ENCODE results near the gene DNTT. TPM values are rescaled to one million over a fixed set of nuclear protein-coding genes. Genes with fewer than 3 reads are reported as not detected.

The DNTT gene
- total RNA-seq, 2 experiments from 2014 or later: 0.16 to 0.32 TPM

DNA sequence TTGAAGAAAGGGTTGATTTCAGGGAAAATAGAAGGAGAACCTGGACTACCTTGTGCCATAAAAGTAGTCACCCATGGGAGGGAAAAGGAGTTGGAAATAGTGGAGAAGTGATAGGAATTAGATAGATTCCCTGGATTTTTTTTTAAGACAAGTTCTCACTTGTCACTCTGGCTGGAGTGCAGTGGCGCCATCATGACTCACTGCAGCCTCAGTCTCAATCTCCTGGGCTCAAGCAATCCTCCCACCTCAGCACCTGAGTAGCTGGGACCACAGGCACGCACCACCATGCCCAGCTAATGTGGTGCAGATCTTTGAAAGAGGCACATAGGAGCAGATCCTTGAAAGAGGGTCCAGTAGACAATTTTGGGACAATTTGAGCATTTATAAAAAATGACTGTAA lies 23.4 kb upstream of the DNTT start:
- peak overlapping the region; percentile 72 for H2AFZ ChIP-seq (ENCODE audit: low read length)
- POLR2A ChIA-PET: interaction anchor here (0.7 to 1.2 kb wide), 6 partner anchors 10 to 586 kb away, joined by 3 to 5 read pairs (median 3); partner anchors contain the start of gene BLNK
- H3K4me1 ChIP-seq (ENCODE audit: insufficient read depth, low read length, poor library complexity, severe bottlenecking): peaks cover 83% of the 10 kb centered on the region
- TF ChIP-seq EZH2phosphoT487 (IDR thresholded peaks at IDR 0.05; ENCODE audit: borderline replicate concordance, low read depth, low read length): no peak
- H4K20me1 ChIP-seq (ENCODE audit: insufficient read depth, low read length): no peaks in the 10 kb centered on the region
- no peaks in the 10 kb centered on the region for H3K36me3 ChIP-seq (ENCODE audit: insufficient read depth, low read length)
- CTCF ChIA-PET (ENCODE audit: unreplicated experiment): no interaction called here
- no peak overlapping the region for H3K27ac ChIP-seq (ENCODE audit: low read depth, low read length, poor library complexity, severe bottlenecking)
- no peaks in the 10 kb centered on the region for H3K9me3 ChIP-seq (ENCODE audit: low read length)
- intact Hi-C loops (cut with micrococcal nuclease; ENCODE audit: unreplicated experiment): loop anchor here (10.0 kb wide), 1 partner anchor 986 kb away; the partner anchor contains the start of gene PDLIM1
- no peak for DNase-seq (ENCODE audit: low spot score)
- H3K4me3 ChIP-seq (ENCODE audit: low read depth, low read length, poor library complexity, severe bottlenecking): no peak overlapping the region
- no TSS peak for BruUV-seq (replicated peaks)
- no peaks in the 10 kb centered on the region for H3K9me2 ChIP-seq (ENCODE audit: insufficient read depth, low read length)
- H3K4me2 ChIP-seq (ENCODE audit: low read length): peak overlapping the region; percentile 67
- peaks cover 6% of the 10 kb centered on the region; the same call in 1 of the 2 replicates for H3K79me2 ChIP-seq (ENCODE audit: insufficient read depth, low read depth, low read length)

DNA sequence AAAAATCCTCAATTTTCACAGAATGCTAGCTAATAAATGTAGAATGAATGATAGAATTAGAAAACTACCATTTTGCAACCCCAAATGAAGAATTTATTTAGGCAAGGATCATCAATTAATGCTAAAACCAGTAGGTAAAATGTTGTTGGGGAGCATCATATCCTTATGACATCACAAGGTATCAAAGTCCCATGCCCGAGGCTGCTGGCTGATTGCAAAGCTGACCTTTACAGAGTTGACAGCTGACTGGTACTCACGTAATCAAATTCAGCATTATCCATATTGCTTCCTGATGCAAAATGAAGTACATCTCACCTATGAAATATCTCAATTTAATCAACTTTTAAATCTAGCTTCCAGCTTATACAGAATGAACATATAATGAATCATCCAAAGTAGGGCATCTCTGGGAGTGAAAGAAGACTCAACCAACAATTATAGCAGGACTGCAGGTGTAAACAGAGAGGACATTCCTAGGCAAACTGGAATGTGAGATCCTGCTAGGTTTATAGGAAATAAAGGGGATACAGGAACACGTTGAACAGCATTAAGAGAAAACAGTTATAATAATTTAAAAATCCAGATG lies 22.7 kb upstream of the DNTT start:
- BruUV-seq (replicated peaks): no TSS peak
- intact Hi-C loops (cut with micrococcal nuclease; ENCODE audit: unreplicated experiment): loop anchor here (10.0 kb wide), 1 partner anchor 987 kb away; the partner anchor contains the start of gene PDLIM1

DNA sequence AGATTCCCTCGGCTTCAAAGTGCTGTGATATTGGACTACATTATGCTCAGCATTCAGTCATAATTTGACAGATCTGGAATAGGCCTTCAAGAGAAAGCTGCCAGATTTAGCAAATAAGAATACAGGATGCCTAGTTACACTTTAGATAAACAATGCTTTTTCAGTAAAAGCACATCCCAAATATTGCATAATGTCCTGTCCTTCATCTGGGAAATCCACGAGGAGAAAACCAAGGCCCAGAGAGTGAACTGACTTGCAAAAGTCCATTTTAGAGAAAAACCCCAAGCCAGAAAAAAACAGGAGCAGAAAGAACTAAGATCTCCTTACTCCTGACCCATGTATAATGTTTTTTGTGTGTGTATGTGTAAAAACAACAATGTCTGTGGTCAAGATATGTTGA lies 20.9 kb upstream of the DNTT start:
- ChIA-PET POLR2A (interaction anchor here (5.5 kb wide), 1 partner anchor 11 kb away, joined by 176 read pairs; the partner anchor contains the start of gene BLNK), CTCF (ENCODE audit: unreplicated experiment) (no interaction called here)
- peaks cover 10% of the 10 kb centered on the region; the same call in 1 of the 2 replicates for H3K79me2 ChIP-seq (ENCODE audit: insufficient read depth, low read depth, low read length)
- BruUV-seq (replicated peaks): no TSS peak
- no peak overlapping the region for H3K27ac ChIP-seq (ENCODE audit: low read depth, low read length, poor library complexity, severe bottlenecking)
- no peaks in the 10 kb centered on the region for H3K9me2 ChIP-seq (ENCODE audit: insufficient read depth, low read length)
- no peak overlapping the region for H3K4me3 ChIP-seq (ENCODE audit: low read depth, low read length, poor library complexity, severe bottlenecking)
- no peak overlapping the region for H3K4me2 ChIP-seq (ENCODE audit: low read length)
- H4K20me1 ChIP-seq (ENCODE audit: insufficient read depth, low read length): no peaks in the 10 kb centered on the region
- TF ChIP-seq, protein P1, sequence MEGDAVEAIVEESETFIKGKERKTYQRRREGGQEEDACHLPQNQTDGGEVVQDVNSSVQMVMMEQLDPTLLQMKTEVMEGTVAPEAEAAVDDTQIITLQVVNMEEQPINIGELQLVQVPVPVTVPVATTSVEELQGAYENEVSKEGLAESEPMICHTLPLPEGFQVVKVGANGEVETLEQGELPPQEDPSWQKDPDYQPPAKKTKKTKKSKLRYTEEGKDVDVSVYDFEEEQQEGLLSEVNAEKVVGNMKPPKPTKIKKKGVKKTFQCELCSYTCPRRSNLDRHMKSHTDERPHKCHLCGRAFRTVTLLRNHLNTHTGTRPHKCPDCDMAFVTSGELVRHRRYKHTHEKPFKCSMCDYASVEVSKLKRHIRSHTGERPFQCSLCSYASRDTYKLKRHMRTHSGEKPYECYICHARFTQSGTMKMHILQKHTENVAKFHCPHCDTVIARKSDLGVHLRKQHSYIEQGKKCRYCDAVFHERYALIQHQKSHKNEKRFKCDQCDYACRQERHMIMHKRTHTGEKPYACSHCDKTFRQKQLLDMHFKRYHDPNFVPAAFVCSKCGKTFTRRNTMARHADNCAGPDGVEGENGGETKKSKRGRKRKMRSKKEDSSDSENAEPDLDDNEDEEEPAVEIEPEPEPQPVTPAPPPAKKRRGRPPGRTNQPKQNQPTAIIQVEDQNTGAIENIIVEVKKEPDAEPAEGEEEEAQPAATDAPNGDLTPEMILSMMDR (conservative IDR thresholded peaks at IDR 0.05; ENCODE audit: low read length): no peak
- no peak for TF ChIP-seq EZH2phosphoT487 (IDR thresholded peaks at IDR 0.05; ENCODE audit: borderline replicate concordance, low read depth, low read length)
- no peak overlapping the region; the same call in 1 of the 2 replicates for H2AFZ ChIP-seq (ENCODE audit: low read length)
- no peaks in the 10 kb centered on the region for H3K36me3 ChIP-seq (ENCODE audit: insufficient read depth, low read length)
- H3K4me1 ChIP-seq (ENCODE audit: insufficient read depth, low read length, poor library complexity, severe bottlenecking): peaks cover 81% of the 10 kb centered on the region
- intact Hi-C loops (cut with micrococcal nuclease; ENCODE audit: unreplicated experiment): loop anchor here (10.0 kb wide), 1 partner anchor 989 kb away; the partner anchor contains the start of gene PDLIM1
- H3K9me3 ChIP-seq (ENCODE audit: low read length): no peaks in the 10 kb centered on the region
- DNase-seq (ENCODE audit: low spot score): no peak

More for the DNA sequence above, 22.7 kb upstream of the DNTT start:
- Histone ChIP-seq H3K4me1 (ENCODE audit: insufficient read depth, low read length, poor library complexity, severe bottlenecking) (peaks cover 83% of the 10 kb centered on the region), H3K79me2 (ENCODE audit: insufficient read depth, low read depth, low read length) (peaks cover 6% of the 10 kb centered on the region; the same call in 1 of the 2 replicates), H3K4me3 (ENCODE audit: low read depth, low read length, poor library complexity, severe bottlenecking) (no peak overlapping the region), H3K36me3 (ENCODE audit: insufficient read depth, low read length) (no peaks in the 10 kb centered on the region), H3K4me2 (ENCODE audit: low read length) (no peak overlapping the region), H3K9me2 (ENCODE audit: insufficient read depth, low read length) (no peaks in the 10 kb centered on the region), H2AFZ (ENCODE audit: low read length) (no peak overlapping the region), H3K9me3 (ENCODE audit: low read length) (no peaks in the 10 kb centered on the region), H3K27ac (ENCODE audit: low read depth, low read length, poor library complexity, severe bottlenecking) (no peak overlapping the region), H4K20me1 (ENCODE audit: insufficient read depth, low read length) (no peaks in the 10 kb centered on the region)
- POLR2A ChIA-PET: interaction anchor here (0.5 to 1.2 kb wide), 7 partner anchors 9 to 586 kb away, joined by 3 to 5 read pairs (median 3); partner anchors contain the start of gene BLNK
- CTCF ChIA-PET (ENCODE audit: unreplicated experiment): no interaction called here
- no peak for DNase-seq (ENCODE audit: low spot score)
- TF ChIP-seq EZH2phosphoT487 (IDR thresholded peaks at IDR 0.05; ENCODE audit: borderline replicate concordance, low read depth, low read length): no peak
- TF ChIP-seq, protein P1 (conservative IDR thresholded peaks at IDR 0.05; ENCODE audit: low read length): no peak

All from OCI-LY7 (cell line).